SKM-1 treated with dmso at 0.1 percent for 144 hours (cell line): ENCODE measurements around the gene RFT1.

Experiments
- DNase-seq: peaks from one replicate; lab custom pipeline; 2025; ENCODE audit not compliant: unreplicated experiment; lab: John Stamatoyannopoulos, UW

Gene RFT1

DNA sequence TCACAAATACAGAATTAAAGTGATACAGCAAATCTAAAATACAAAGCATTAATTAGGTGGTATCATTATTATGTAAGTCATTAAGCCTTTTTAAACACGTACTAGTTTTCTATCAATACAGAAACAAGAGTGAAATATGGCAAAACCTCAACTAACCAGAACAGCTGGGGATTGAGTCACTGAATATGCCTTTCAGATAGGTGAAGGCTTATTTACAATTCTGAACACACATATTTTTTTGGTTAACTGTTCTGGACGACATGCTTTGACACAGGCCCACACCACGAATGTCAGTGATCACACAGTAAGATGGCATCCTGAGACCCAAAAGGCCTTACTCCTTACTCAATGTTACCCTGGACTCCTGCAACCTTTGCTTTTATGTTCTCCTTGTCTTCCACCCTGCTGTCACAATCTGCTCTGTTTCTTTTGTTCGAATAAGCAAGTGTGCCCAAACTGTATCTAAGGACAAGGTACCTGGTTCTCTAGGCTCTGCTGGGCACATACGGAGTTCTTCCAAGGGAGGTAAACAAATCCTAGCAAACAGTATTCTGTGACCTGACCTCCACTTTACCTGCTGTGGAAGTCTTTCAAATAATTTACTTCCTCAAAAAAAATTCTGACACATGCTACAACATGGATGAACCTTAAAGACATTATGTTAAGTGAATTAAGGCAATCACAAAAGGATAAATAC, 91.4 kb downstream of the RFT1 start:
- no peak for DNase-seq
